Neural cell (in vitro differentiated cells): ENCODE data around the gene LUZP4. TPM values are rescaled to one million over a fixed set of nuclear protein-coding genes. Genes with fewer than 3 reads are reported as not detected.

Experiments used
- H2AFZ ChIP-seq: fragments of 200-600, 300-800 bp; sonication (generic), shearing (Covaris generic); 2 replicates; pipeline ENCODE4 v1.6.0; 2014; ENCODE audit warnings: low read depth, mild to moderate bottlenecking, antibody characterized with exemption, low read length, moderate library complexity
- H3F3A ChIP-seq: fragments of 200-600 bp; shearing (Covaris generic); 2 replicates; pipeline ENCODE4 v1.6.1; 2016; ENCODE audit warnings: mild to moderate bottlenecking, moderate library complexity, mixed read lengths, antibody characterized with exemption, low read length; ENCODE audit not compliant: insufficient read depth, poor library complexity, severe bottlenecking
- H3K27ac ChIP-seq: fragments of 200-600, 300-800 bp; sonication (generic), shearing (Covaris generic); 2 replicates; pipeline ENCODE4 v1.5.1; 2014; ENCODE audit warnings: mild to moderate bottlenecking, low read length, moderate library complexity
- H3K27me3 ChIP-seq: fragments of 300-800, 200-600 bp; sonication (generic), shearing (Covaris generic); 2 replicates; pipeline ENCODE4 v1.6.0; 2014; ENCODE audit warnings: mild to moderate bottlenecking, low read depth, low read length, moderate library complexity; ENCODE audit not compliant: insufficient read depth
- H3K36me3 ChIP-seq: fragments of 300-800, 200-600 bp; sonication (generic), shearing (Covaris generic); 2 replicates; pipeline ENCODE4 v1.5.1; 2014; ENCODE audit warnings: mild to moderate bottlenecking, antibody characterized with exemption, low read length, moderate library complexity; ENCODE audit not compliant: insufficient read depth
- H3K4me2 ChIP-seq: fragments of 300-800, 200-600 bp; sonication (generic), shearing (Covaris generic); 2 replicates; pipeline ENCODE4 v1.6.0; 2014; ENCODE audit warnings: mild to moderate bottlenecking, low read length
- H3K4me3 ChIP-seq: fragments of 300-800, 200-600 bp; sonication (generic), shearing (Covaris generic); 2 replicates; pipeline ENCODE4 v1.5.1; 2014; ENCODE audit warnings: mild to moderate bottlenecking, low read length, moderate library complexity
- H3K79me2 ChIP-seq: fragments of 200-600 bp; shearing (Covaris generic); replicated peaks from 2 replicates; pipeline ENCODE4 v1.6.0; 2014; ENCODE audit warnings: mild to moderate bottlenecking, low read length, moderate library complexity; ENCODE audit not compliant: insufficient read depth
- H3K9ac ChIP-seq: fragments of 300-800, 200-600 bp; sonication (generic), shearing (Covaris generic); 2 replicates; pipeline ENCODE4 v1.6.1; 2016; ENCODE audit warnings: mild to moderate bottlenecking, low read length, mixed read lengths
- H3K9me2 ChIP-seq: fragments of 200-600 bp; shearing (Covaris generic); 2 replicates; pipeline ENCODE4 v1.6.1; 2016; ENCODE audit warnings: mild to moderate bottlenecking, low read length, mixed read lengths; ENCODE audit not compliant: insufficient read depth
- H3K9me3 ChIP-seq: fragments of 200-600, 300-800 bp; sonication (generic), shearing (Covaris generic); 2 replicates; pipeline ENCODE4 v1.6.1; 2016; ENCODE audit warnings: mild to moderate bottlenecking, mixed run types, low read length, moderate library complexity, mixed read lengths
- H4K20me1 ChIP-seq: fragments of 200-600 bp; shearing (Covaris generic); 2 replicates; pipeline ENCODE4 v1.6.1; 2016; ENCODE audit warnings: mild to moderate bottlenecking, mixed run types; ENCODE audit not compliant: insufficient read depth
- CTCF ChIP-seq: fragments of 450-650 bp; IDR thresholded peaks from 2 replicates; pipeline ENCODE4 v1.5.1; 2014; ENCODE audit warnings: antibody characterized with exemption, mild to moderate bottlenecking, moderate library complexity; ENCODE audit not compliant: poor library complexity, severe bottlenecking
- EP300 ChIP-seq: fragments of 450-650 bp; conservative IDR thresholded peaks from 2 replicates; pipeline ENCODE4 v1.6.1; 2014; ENCODE audit warnings: antibody characterized with exemption, mild to moderate bottlenecking, moderate library complexity; ENCODE audit not compliant: poor library complexity, severe bottlenecking
- EZH2 ChIP-seq: fragments of 200-600, 300-800 bp; shearing (Covaris generic), sonication (generic); IDR thresholded peaks from 2 replicates; pipeline ENCODE4 v1.6.1; 2014; ENCODE audit warnings: antibody characterized with exemption, low read length, borderline replicate concordance, mild to moderate bottlenecking; ENCODE audit not compliant: insufficient read depth, poor library complexity, severe bottlenecking
- MXI1 ChIP-seq: fragments of 450-650 bp; conservative IDR thresholded peaks from 2 replicates; pipeline ENCODE4 v1.6.1; 2014; ENCODE audit warnings: antibody characterized with exemption, mild to moderate bottlenecking; ENCODE audit not compliant: poor library complexity, severe bottlenecking
- POLR2AphosphoS5 ChIP-seq: IDR thresholded peaks from 2 replicates; pipeline ENCODE4 v1.6.1; 2012
- RAD21 ChIP-seq: fragments of 450-650 bp; conservative IDR thresholded peaks from 2 replicates; pipeline ENCODE4 v1.6.1; 2014; ENCODE audit warnings: antibody characterized with exemption, mild to moderate bottlenecking, moderate library complexity
- REST ChIP-seq: IDR thresholded peaks from 2 replicates; pipeline ENCODE4 v1.6.1; 2012; ENCODE audit warnings: borderline replicate concordance
- SMC3 ChIP-seq: fragments of 450-650 bp; conservative IDR thresholded peaks from 2 replicates; pipeline ENCODE4 v1.6.1; 2014; ENCODE audit warnings: antibody characterized with exemption, mild to moderate bottlenecking, moderate library complexity; ENCODE audit not compliant: poor library complexity
- TAF1 ChIP-seq: IDR thresholded peaks from 2 replicates; pipeline ENCODE4 v1.6.1; 2012; ENCODE audit warnings: low read depth
- polyA minus RNA-seq: library from RNA; depleted of rRNA, polyadenylated mRNA; stranded (reverse); fragments of >200 nt; gene quantifications from 2 replicates; pipeline ENCODE4 v1.2.3, GENCODE V29; 2014
- polyA plus RNA-seq: library from polyadenylated mRNA; depleted of rRNA; stranded (reverse); fragments of >200 nt; gene quantifications from 2 replicates; pipeline ENCODE4 v1.2.3, GENCODE V29; 2014

Gene LUZP4
- not detected in 2 replicates for polyA plus RNA-seq
- not detected in 2 replicates for polyA minus RNA-seq

- no peaks in the 10 kb centered on the region for H3K9me2 ChIP-seq
- no peaks in the 10 kb centered on the region for H4K20me1 ChIP-seq
- no peaks in the 10 kb centered on the region for H3K27me3 ChIP-seq
- H3K36me3 ChIP-seq: no peaks in the 10 kb centered on the region
- no peaks in the 10 kb centered on the region for H3K9me3 ChIP-seq
- no peak within 1 kb of the TSS for H3K27ac ChIP-seq
- no peak within 1 kb of the TSS for H3K4me3 ChIP-seq
- no peaks in the 10 kb centered on the region for H3K79me2 ChIP-seq
- H3K9ac ChIP-seq: no peak within 1 kb of the TSS
- no peak within 1 kb of the TSS for H3K4me2 ChIP-seq
- no peak within 1 kb of the TSS for H2AFZ ChIP-seq
- no peak for TF ChIP-seq RAD21
- no peak for TF ChIP-seq TAF1
- no peak for TF ChIP-seq REST
- no peak for TF ChIP-seq POLR2AphosphoS5
- TF ChIP-seq MXI1: no peak
- no peak for TF ChIP-seq CTCF
- no peak for TF ChIP-seq EZH2
- no peak for TF ChIP-seq SMC3
- no peak for TF ChIP-seq EP300
- H3F3A ChIP-seq: no peaks in the 10 kb centered on the region
Observed at GRCh38 chrX:115289465-115289864, at the start of gene LUZP4. LUZP4 (plus strand) TSS chrX:115289715; CDS start chrX:115289760, 45 bp downstream.

- Histone ChIP-seq H3K79me2 (no peaks in the 10 kb centered on the region), H3K36me3 (no peaks in the 10 kb centered on the region), H3K27me3 (no peaks in the 10 kb centered on the region), H3K9ac (no peak overlapping the region), H2AFZ (no peak overlapping the region), H4K20me1 (no peaks in the 10 kb centered on the region), H3K4me2 (no peak overlapping the region), H3K9me3 (no peaks in the 10 kb centered on the region), H3F3A (no peaks in the 10 kb centered on the region), H3K4me3 (no peak overlapping the region), H3K9me2 (no peaks in the 10 kb centered on the region), H3K27ac (no peak overlapping the region)
- no peak for TF ChIP-seq RAD21
- TF ChIP-seq EZH2: no peak
- TF ChIP-seq REST: no peak
- no peak for TF ChIP-seq SMC3
- no peak for TF ChIP-seq TAF1
- no peak for TF ChIP-seq EP300
- TF ChIP-seq MXI1: no peak
- TF ChIP-seq POLR2AphosphoS5: no peak
- TF ChIP-seq CTCF: no peak
Observed at GRCh38 chrX:115251458-115252233, 37.9 kb upstream of the LUZP4 start.
